CD14-positive monocyte (primary cell): ENCODE measurements around the gene MRPL49. TPM values are rescaled to one million over a fixed set of nuclear protein-coding genes. Genes with fewer than 3 reads are reported as not detected.

Experiments
- DNase-seq, 3 donors: peaks; one replicate each; pipeline ENCODE4 v3.0.0-alpha.2; 2011 to 2022
- H2AFZ ChIP-seq: 2 replicates; pipeline ENCODE4 v1.6.0; 2012; ENCODE audit warnings: mild to moderate bottlenecking, low read depth, low read length, inconsistent platforms; ENCODE audit not compliant: insufficient read depth, poor library complexity, severe bottlenecking
- H3K27ac ChIP-seq, 2 donors: 1 replicate in 1 of 2; 2 replicates in 1 of 2; pipeline ENCODE4 v1.5.1; 2012 to 2013; ENCODE audit warnings: low read length in 2 of 2, control low read depth in 1 of 2, inconsistent platforms in 1 of 2, low read depth in 1 of 2, mild to moderate bottlenecking in 1 of 2
- H3K27me3 ChIP-seq, 2 donors: one replicate each; pipeline versions ENCODE4 v1.6.0 to v1.6.1; 2011 to 2013; ENCODE audit warnings: low read length in 2 of 2; ENCODE audit not compliant: control insufficient read depth in 2 of 2, insufficient read depth in 2 of 2
- H3K36me3 ChIP-seq, 2 donors: replicated peaks in 1 of 2; 1 replicate in 1 of 2; 2 replicates in 1 of 2; pipeline versions ENCODE4 v1.5.1 to v1.6.1; 2012 to 2013; ENCODE audit warnings: low read length in 2 of 2, control low read depth in 1 of 2, inconsistent platforms in 1 of 2, mild to moderate bottlenecking in 1 of 2; ENCODE audit not compliant: insufficient read depth in 2 of 2, control insufficient read depth in 1 of 2
- H3K4me1 ChIP-seq, 2 donors: 1 replicate in 1 of 2; 2 replicates in 1 of 2; pipeline versions ENCODE4 v1.5.1 to v1.6.1; 2012 to 2013; ENCODE audit warnings: low read length in 2 of 2, control low read depth in 1 of 2, inconsistent platforms in 1 of 2, mild to moderate bottlenecking in 1 of 2, moderate library complexity in 1 of 2; ENCODE audit not compliant: insufficient read depth in 2 of 2, control insufficient read depth in 1 of 2
- H3K4me2 ChIP-seq: replicated peaks from 2 replicates; pipeline ENCODE3; 2012; ENCODE audit warnings: low read length, moderate library complexity, mild to moderate bottlenecking; ENCODE audit not compliant: poor library complexity, severe bottlenecking; ENCODE audit errors: extremely low read depth
- H3K4me3 ChIP-seq, 3 experiments: fragments of 200-600 bp in 1 of 3; sonication (generic) in 1 of 3; replicated peaks in 1 of 3; 1 replicate in 2 of 3; 2 replicates in 1 of 3; pipeline ENCODE4 v1.5.1; 2011 to 2013; ENCODE audit warnings: low read length in 3 of 3, mild to moderate bottlenecking in 3 of 3, control low read depth in 2 of 3, low read depth in 2 of 3, inconsistent platforms in 1 of 3, moderate library complexity in 1 of 3
- H3K79me2 ChIP-seq: 2 replicates; pipeline ENCODE4 v1.6.0; 2012; ENCODE audit warnings: mild to moderate bottlenecking, control low read depth, inconsistent platforms, low read length, moderate library complexity; ENCODE audit not compliant: insufficient read depth
- H3K9ac ChIP-seq: 2 replicates; pipeline ENCODE4 v1.6.0; 2017; ENCODE audit warnings: low read length, mild to moderate bottlenecking; ENCODE audit not compliant: insufficient read depth, poor library complexity, severe bottlenecking
- H3K9me3 ChIP-seq, 2 donors: replicated peaks in 1 of 2; 1 replicate in 1 of 2; 2 replicates in 1 of 2; pipeline versions ENCODE4 v1.5.1 to v1.6.1; 2012 to 2013; ENCODE audit warnings: low read length in 2 of 2, control low read depth in 1 of 2; ENCODE audit not compliant: control insufficient read depth in 1 of 2, insufficient read depth in 1 of 2
- H4K20me1 ChIP-seq: 2 replicates; pipeline ENCODE4 v1.6.0; 2012; ENCODE audit warnings: mild to moderate bottlenecking, low read length, control low read depth, moderate library complexity; ENCODE audit not compliant: insufficient read depth
- H3K27ac Mint-ChIP-seq, 7 donors: one replicate each; pipeline ENCODE4 v1.8.0; 2020; ENCODE audit warnings: mild to moderate bottlenecking in 7 of 7, mixed read lengths in 7 of 7, moderate library complexity in 6 of 7, inconsistent platforms in 2 of 7
- H3K27me3 Mint-ChIP-seq, 3 donors: one replicate each; pipeline ENCODE4 v1.8.0; 2021 to 2022; ENCODE audit warnings: low read depth in 3 of 3, mild to moderate bottlenecking in 3 of 3, mixed read lengths in 3 of 3, moderate library complexity in 3 of 3, inconsistent platforms in 1 of 3
- H3K36me3 Mint-ChIP-seq, 2 donors: one replicate each; pipeline ENCODE4 v1.8.0; 2020; ENCODE audit warnings: mixed read lengths in 2 of 2, inconsistent platforms in 1 of 2, mild to moderate bottlenecking in 1 of 2
- H3K4me1 Mint-ChIP-seq: one replicate; pipeline ENCODE4 v1.8.0; 2020; ENCODE audit warnings: mild to moderate bottlenecking, mixed read lengths
- H3K4me3 Mint-ChIP-seq, 2 donors: one replicate each; pipeline ENCODE4 v1.8.0; 2020; ENCODE audit warnings: mild to moderate bottlenecking in 2 of 2, mixed read lengths in 2 of 2, moderate library complexity in 1 of 2
- H3K9me3 Mint-ChIP-seq, 7 donors: one replicate each; pipeline ENCODE4 v1.8.0; 2020 to 2022; ENCODE audit warnings: mixed read lengths in 7 of 7, mild to moderate bottlenecking in 6 of 7, moderate library complexity in 6 of 7, inconsistent platforms in 2 of 7
- CTCF ChIP-seq: fragments of 200-600 bp; IDR thresholded peaks from one replicate; pipeline ENCODE4 v1.8.0; 2022; ENCODE audit warnings: antibody characterized with exemption, mild to moderate bottlenecking
- WGBS: methylation state at CpG from one replicate; pipeline ENCODE4 v1.1.5; 2013; ENCODE audit warnings: missing lambda C conversion rate; ENCODE audit not compliant: insufficient coverage; 5-methylcytosine and 5-hydroxymethylcytosine counted together
- intact Hi-C, 2 donors: fragments of 100-400 bp; cut with micrococcal nuclease; formaldehyde crosslinking; loops; one replicate each; pipeline versions ENCODE4 v1.15.0 to v1.15.1; 2023
- polyA plus RNA-seq, 3 donors: library from polyadenylated mRNA; depleted of rRNA in 1 of 3; unstranded in 2 of 3; stranded (reverse) in 1 of 3; fragments of 300-500 nt in 2 of 3; fragments of >200 nt in 1 of 3; fragmentation: Illumina TruSeq in 2 of 3; gene quantifications; 1 replicate in 2 of 3; 2 replicates in 1 of 3; pipeline ENCODE4 v1.2.3, GENCODE V29; 2012 to 2021

MRPL49 gene
- polyA plus RNA-seq, 3 donors, result 19.8 to 33.9 (median 32.7) TPM

GRCh38 chr11:65163684-65164083, 41.6 kb downstream of the MRPL49 start:
- H3K4me3 ChIP-seq, result no peak overlapping the region
- no peak for TF ChIP-seq CTCF
- no peak overlapping the region for H3K9ac ChIP-seq
- Mint-ChIP-seq H3K4me3 (no peak overlapping the region), H3K27ac (no peak overlapping the region), H3K27me3 (peaks cover 1 to 3% (median 2%) of the 10 kb centered on the region in 3 donors), H3K4me1 (peaks cover 3% of the 10 kb centered on the region), H3K9me3 (no peaks in the 10 kb centered on the region), H3K36me3 (no peaks in the 10 kb centered on the region)
- no peaks in the 10 kb centered on the region for H3K36me3 ChIP-seq
- H3K79me2 ChIP-seq, result no peaks in the 10 kb centered on the region
- H3K4me2 ChIP-seq, result no peak overlapping the region
- no peaks in the 10 kb centered on the region for H3K4me1 ChIP-seq
- no peaks in the 10 kb centered on the region for H4K20me1 ChIP-seq
- no peak for DNase-seq
- H3K9me3 ChIP-seq, result no peaks in the 10 kb centered on the region
- no peak overlapping the region for H3K27ac ChIP-seq
- no peak overlapping the region for H2AFZ ChIP-seq
- H3K27me3 ChIP-seq, result no peaks in the 10 kb centered on the region
- no CpG with 5 or more reads among the region's 2 CpGs for WGBS
- intact Hi-C loops, result no loop called here

GRCh38 chr11:65165410-65166317, 43.5 kb downstream of the MRPL49 start:
- Mint-ChIP-seq H3K27ac (no peak overlapping the region), H3K4me1 (peaks cover 11% of the 10 kb centered on the region), H3K36me3 (no peaks in the 10 kb centered on the region), H3K9me3 (no peaks in the 10 kb centered on the region), H3K4me3 (no peak overlapping the region), H3K27me3 (peaks cover 1 to 5% (median 2%) of the 10 kb centered on the region in 3 donors)
- no peaks in the 10 kb centered on the region for H4K20me1 ChIP-seq
- H3K4me2 ChIP-seq, result no peak overlapping the region
- no peak overlapping the region for H3K27ac ChIP-seq
- intact Hi-C loops, result no loop called here
- H3K4me3 ChIP-seq, result no peak overlapping the region
- DNase-seq, result no peak
- no peak for TF ChIP-seq CTCF
- peaks cover 5 to 6% of the 10 kb centered on the region in 2 donors for H3K4me1 ChIP-seq
- no peaks in the 10 kb centered on the region for H3K36me3 ChIP-seq
- WGBS, result 84% methylated on average over 17 of the region's 31 CpGs
- no peaks in the 10 kb centered on the region for H3K79me2 ChIP-seq
- H2AFZ ChIP-seq, result no peak overlapping the region
- H3K27me3 ChIP-seq, result no peaks in the 10 kb centered on the region
- H3K9ac ChIP-seq, result no peak overlapping the region
- no peaks in the 10 kb centered on the region for H3K9me3 ChIP-seq
